Activated CD4-positive, alpha-beta memory T cell treated with anti-CD3 and anti-CD28 coated beads, Interleukin-2, amount 10 ng/mL, durations not matched to agents 7 days and 5 days (primary cell): ENCODE measurements around the gene KLF11. TPM values are rescaled to one million over a fixed set of nuclear protein-coding genes. Genes with fewer than 3 reads are reported as not detected.
A peak's percentile ranks its signal among the peaks of the same experiment; 100 is the strongest.
"Not testable (repeated sequence)": the region's sequence is repeated elsewhere in the genome, so short reads cannot be mapped to it uniquely, and the experiment has no call there.

Experiments
- CTCF ChIA-PET: fragments of 350-600 bp; sonication (Branson Sonifier 250); formaldehyde crosslinking; loops from one replicate; lab custom pipeline; 2021; ENCODE audit warnings: antibody characterized with exemption, inconsistent platforms; lab: Charles Lee
- POLR2A ChIA-PET: fragments of 350-600 bp; sonication (Branson Sonifier 250); formaldehyde crosslinking; loops from one replicate; lab custom pipeline; 2021; ENCODE audit warnings: antibody characterized with exemption; lab: Charles Lee
- DNase-seq: peaks from one replicate; pipeline ENCODE4 v3.0.0-alpha.2; 2020
- H3K27ac Mint-ChIP-seq: one replicate; pipeline ENCODE4 v1.8.0; 2021; ENCODE audit warnings: mild to moderate bottlenecking, mixed read lengths
- H3K27me3 Mint-ChIP-seq: one replicate; pipeline ENCODE4 v1.8.0; 2021; ENCODE audit warnings: mixed read lengths
- H3K36me3 Mint-ChIP-seq: one replicate; pipeline ENCODE4 v1.8.0; 2021; ENCODE audit warnings: low read depth, mixed read lengths
- H3K4me1 Mint-ChIP-seq: one replicate; pipeline ENCODE4 v1.8.0; 2021; ENCODE audit warnings: mixed read lengths
- H3K4me3 Mint-ChIP-seq: one replicate; pipeline ENCODE4 v1.8.0; 2021; ENCODE audit warnings: mild to moderate bottlenecking, mixed read lengths
- H3K9me3 Mint-ChIP-seq: one replicate; pipeline ENCODE4 v1.8.0; 2021; ENCODE audit warnings: mixed read lengths
- total RNA-seq, 2 experiments: library from RNA; stranded (reverse); gene quantifications; one replicate each; pipeline ENCODE4 v1.2.3, GENCODE V29; 2021

The KLF11 gene
- total RNA-seq, 2 experiments from 2014 or later: 14.4 to 16.0 TPM

GRCh38 chr2:10087360-10087759 lies 44.0 kb downstream of the KLF11 start:
- Mint-ChIP-seq H3K4me1 (peaks cover 15% of the 10 kb centered on the region), H3K9me3 (peaks cover 5% of the 10 kb centered on the region), H3K36me3 (peaks cover 2% of the 10 kb centered on the region), H3K27me3 (peaks cover 73% of the 10 kb centered on the region), H3K27ac (no peak overlapping the region), H3K4me3 (no peak overlapping the region)
- POLR2A ChIA-PET: no interaction called here
- no peak for DNase-seq
- CTCF ChIA-PET: interaction anchor here (1.2 to 6.7 kb wide), 3 partner anchors 9 to 55 kb away, joined by 5 to 78 read pairs (median 25); no protein-coding TSS in a partner anchor

GRCh38 chr2:10089565-10090190 lies 46.3 kb downstream of the KLF11 start:
- POLR2A ChIA-PET: no interaction called here
- no peak overlapping the region for H3K27ac Mint-ChIP-seq

GRCh38 chr2:10091182-10091888 lies 48.0 kb downstream of the KLF11 start:
- Mint-ChIP-seq H3K27me3 (peaks cover 59% of the 10 kb centered on the region), H3K4me3 (peak overlapping the region; percentile 32), H3K36me3 (peaks cover 2% of the 10 kb centered on the region), H3K4me1 (peaks cover 12% of the 10 kb centered on the region), H3K27ac (no peak overlapping the region), H3K9me3 (peaks cover 6% of the 10 kb centered on the region)
- DNase-seq: no peak
- ChIA-PET CTCF (interaction anchor here (0.8 to 6.7 kb wide), 9 partner anchors 8 to 107 kb away, joined by 3 to 78 read pairs (median 5); no protein-coding TSS in a partner anchor), POLR2A (interaction anchor here (1.6 kb wide), 1 partner anchor 29 kb away, joined by 3 read pairs; no protein-coding TSS in a partner anchor)

More at GRCh38 chr2:10089565-10090190, 46.3 kb downstream of the KLF11 start:
- Mint-ChIP-seq H3K4me1 (peaks cover 12% of the 10 kb centered on the region), H3K27me3 (peaks cover 68% of the 10 kb centered on the region), H3K9me3 (peaks cover 6% of the 10 kb centered on the region), H3K36me3 (peaks cover 2% of the 10 kb centered on the region), H3K4me3 (no peak overlapping the region)
- CTCF ChIA-PET: interaction anchor here (1.3 to 6.7 kb wide), 2 partner anchors 17 to 34 kb away, joined by 3 to 78 read pairs; no protein-coding TSS in a partner anchor
- no peak for DNase-seq

- POLR2A ChIA-PET: interaction anchor here (1.6 kb wide), 1 partner anchor 29 kb away, joined by 3 read pairs; no protein-coding TSS in a partner anchor
These were observed 48.5 kb downstream of the KLF11 start for GRCh38 chr2:10091889-10092244.

GRCh38 chr2:10094271-10094814 lies 51.0 kb downstream of the KLF11 start:
- Mint-ChIP-seq H3K4me3 (no peak overlapping the region), H3K4me1 (peaks cover 16% of the 10 kb centered on the region), H3K9me3 (peaks cover 6% of the 10 kb centered on the region), H3K36me3 (peaks cover 2% of the 10 kb centered on the region), H3K27ac (no peak overlapping the region), H3K27me3 (peaks cover 43% of the 10 kb centered on the region)
- ChIA-PET CTCF (interaction anchor here (6.2 kb wide), 1 partner anchor 22 kb away, joined by 100 read pairs; no protein-coding TSS in a partner anchor), POLR2A (interaction anchor here (0.7 kb wide), 1 partner anchor 15 kb away, joined by 3 read pairs; no protein-coding TSS in a partner anchor)
- no peak for DNase-seq

More at GRCh38 chr2:10091889-10092244, 48.5 kb downstream of the KLF11 start:
- peaks cover 57% of the 10 kb centered on the region for H3K27me3 Mint-ChIP-seq
- DNase-seq, H3K36me3 Mint-ChIP-seq, H3K27ac Mint-ChIP-seq, H3K4me3 Mint-ChIP-seq, H3K9me3 Mint-ChIP-seq: not testable (repeated sequence)
- H3K4me1 Mint-ChIP-seq: peaks cover 12% of the 10 kb centered on the region
- CTCF ChIA-PET: interaction anchor here (0.8 to 6.7 kb wide), 8 partner anchors 9 to 108 kb away, joined by 3 to 78 read pairs (median 6); no protein-coding TSS in a partner anchor

GRCh38 chr2:10095175-10095574 lies 51.8 kb downstream of the KLF11 start:
- Mint-ChIP-seq H3K27ac (no peak overlapping the region), H3K9me3 (peaks cover 6% of the 10 kb centered on the region), H3K4me3 (no peak overlapping the region), H3K4me1 (peaks cover 16% of the 10 kb centered on the region), H3K36me3 (peaks cover 2% of the 10 kb centered on the region), H3K27me3 (peaks cover 36% of the 10 kb centered on the region)
- ChIA-PET CTCF (interaction anchor here (0.6 to 6.2 kb wide), 5 partner anchors 12 to 614 kb away, joined by 3 to 100 read pairs (median 5); no protein-coding TSS in a partner anchor), POLR2A (interaction anchor here (0.7 kb wide), 1 partner anchor 16 kb away, joined by 3 read pairs; no protein-coding TSS in a partner anchor)
- DNase-seq: no peak

- no peak for DNase-seq
- Mint-ChIP-seq H3K9me3 (peaks cover 6% of the 10 kb centered on the region), H3K4me3 (no peak overlapping the region), H3K36me3 (no peaks in the 10 kb centered on the region), H3K27ac (no peak overlapping the region), H3K4me1 (peaks cover 13% of the 10 kb centered on the region), H3K27me3 (peaks cover 36% of the 10 kb centered on the region)
- POLR2A ChIA-PET: interaction anchor here (0.9 to 1.8 kb wide), 7 partner anchors 18 to 37 kb away, joined by 4 to 7 read pairs (median 5); no protein-coding TSS in a partner anchor
- CTCF ChIA-PET: interaction anchor here (0.7 to 6.2 kb wide), 20 partner anchors 8 to 350 kb away, joined by 3 to 100 read pairs (median 5); no protein-coding TSS in a partner anchor
These were observed 53.3 kb downstream of the KLF11 start for GRCh38 chr2:10096641-10097040.

- POLR2A ChIA-PET: interaction anchor here (0.9 to 1.8 kb wide), 7 partner anchors 19 to 36 kb away, joined by 4 to 7 read pairs (median 5); no protein-coding TSS in a partner anchor
- Mint-ChIP-seq H3K4me3 (no peak overlapping the region), H3K9me3 (no peaks in the 10 kb centered on the region), H3K27me3 (peaks cover 28% of the 10 kb centered on the region), H3K27ac (no peak overlapping the region), H3K36me3 (no peaks in the 10 kb centered on the region), H3K4me1 (peaks cover 6% of the 10 kb centered on the region)
- DNase-seq: peak; percentile 41
- CTCF ChIA-PET: interaction anchor here (0.6 to 6.2 kb wide), 23 partner anchors 8 to 349 kb away, joined by 3 to 100 read pairs (median 5); no protein-coding TSS in a partner anchor
These were observed 54.2 kb downstream of the KLF11 start for GRCh38 chr2:10097352-10098148.

- Mint-ChIP-seq H3K4me1 (peaks cover 4% of the 10 kb centered on the region), H3K9me3 (no peaks in the 10 kb centered on the region), H3K4me3 (no peak overlapping the region), H3K36me3 (no peaks in the 10 kb centered on the region), H3K27me3 (peaks cover 11% of the 10 kb centered on the region), H3K27ac (no peak overlapping the region)
- ChIA-PET CTCF (interaction anchor here (1.0 to 1.1 kb wide), 2 partner anchors 10 to 29 kb away, joined by 3 to 4 read pairs; no protein-coding TSS in a partner anchor), POLR2A (interaction anchor here (0.9 to 1.6 kb wide), 2 partner anchors 44 to 347 kb away, joined by 3 to 4 read pairs; partner anchors contain the start of gene ODC1)
- DNase-seq: no peak
These were observed 58.1 kb downstream of the KLF11 start for GRCh38 chr2:10101491-10101890.

GRCh38 chr2:10103179-10103578 lies 59.8 kb downstream of the KLF11 start:
- H3K4me3 Mint-ChIP-seq: no peak overlapping the region
- H3K4me1 Mint-ChIP-seq: no peaks in the 10 kb centered on the region
- ChIA-PET POLR2A (no interaction called here), CTCF (interaction anchor here (0.5 kb wide), 1 partner anchor 32 kb away, joined by 3 read pairs; no protein-coding TSS in a partner anchor)
- peaks cover 11% of the 10 kb centered on the region for H3K27me3 Mint-ChIP-seq
- no peaks in the 10 kb centered on the region for H3K9me3 Mint-ChIP-seq
- no peak overlapping the region for H3K27ac Mint-ChIP-seq
- DNase-seq: no peak
- H3K36me3 Mint-ChIP-seq: no peaks in the 10 kb centered on the region
